GM21423 (cell line): ENCODE results near the gene ABR.
"Not testable (repeated sequence)": the region's sequence is repeated elsewhere in the genome, so short reads cannot be mapped to it uniquely, and the experiment has no call there.

Experiments
- ATAC-seq: cut with Tn5 transposase; IDR thresholded peaks from one replicate; pipeline ENCODE4 v1.9.1; 2021; ENCODE audit warnings: mild to moderate bottlenecking, moderate library complexity; ENCODE audit not compliant: unreplicated experiment

ABR gene

GRCh38 chr17:1202291-1202690 lies 22.5 kb upstream of the ABR start:
- ATAC-seq, result no peak

DNA sequence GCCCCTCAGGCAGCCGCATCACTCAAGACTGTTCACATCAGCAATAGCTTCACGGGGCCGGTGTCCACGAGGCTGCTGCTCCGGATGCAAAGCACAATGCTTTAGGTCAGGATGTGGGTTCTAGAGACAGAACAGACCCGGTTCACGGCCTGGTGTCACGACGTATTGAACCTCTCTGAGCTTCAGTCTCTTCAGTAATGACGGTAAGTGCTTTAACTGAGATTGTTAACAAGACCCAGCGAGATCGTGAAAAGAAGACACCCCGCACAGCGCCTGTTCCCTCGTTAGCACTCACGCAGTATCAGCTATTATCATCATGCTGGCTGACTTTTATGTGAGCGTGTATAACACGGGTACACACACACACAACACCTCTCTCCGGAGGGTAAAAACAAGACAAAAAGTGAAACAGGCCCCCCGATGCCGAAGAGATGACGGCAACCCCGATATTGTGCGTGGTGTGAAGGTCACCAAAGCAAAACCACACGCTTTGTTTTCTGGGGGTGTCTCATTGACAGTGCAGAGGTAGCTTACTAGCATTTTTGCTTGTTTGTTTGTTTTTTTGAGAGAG lies 21.4 kb upstream of the ABR start:
- no peak for ATAC-seq

- ATAC-seq, result not testable (repeated sequence)
Measured at GRCh38 chr17:1199271-1199743, 19.5 kb upstream of the ABR start.

DNA sequence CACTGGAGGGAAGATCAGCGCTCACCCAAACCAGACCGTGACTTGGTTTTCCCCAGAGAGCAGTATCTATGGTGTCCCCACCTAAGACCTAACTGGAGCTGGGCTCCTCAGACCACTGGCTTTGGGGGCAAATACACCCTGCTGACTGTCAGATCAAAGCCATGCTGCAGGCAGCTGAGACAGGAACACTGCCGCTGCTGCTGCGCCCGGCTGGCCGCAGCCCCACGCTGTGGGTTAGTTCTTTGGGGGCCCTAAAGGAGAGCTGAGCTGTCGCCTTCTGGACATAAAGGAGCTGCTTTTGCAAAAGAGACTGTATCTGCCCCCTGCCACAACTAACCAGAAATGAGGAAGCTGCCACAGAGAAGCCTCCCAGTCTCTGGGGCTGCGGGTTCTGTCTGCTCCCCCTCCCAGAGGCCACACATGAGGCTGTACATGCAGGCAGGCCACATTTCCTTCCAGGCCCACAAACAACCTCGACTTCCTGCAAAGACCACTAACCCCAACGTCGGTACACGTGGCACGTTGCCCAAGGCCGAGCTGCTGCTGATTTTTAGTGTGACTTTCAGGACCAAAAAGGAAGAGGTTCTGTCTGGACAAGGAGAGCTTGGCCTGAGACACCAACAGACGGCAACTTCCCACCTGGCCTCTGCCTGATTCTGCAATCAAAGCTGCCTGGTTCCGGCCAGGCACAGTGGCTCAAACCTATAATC lies 18.2 kb upstream of the ABR start:
- ATAC-seq, result peak; percentile 63

- ATAC-seq, result peak; percentile 10
Measured at GRCh38 chr17:1197379-1197778, 17.6 kb upstream of the ABR start.

DNA sequence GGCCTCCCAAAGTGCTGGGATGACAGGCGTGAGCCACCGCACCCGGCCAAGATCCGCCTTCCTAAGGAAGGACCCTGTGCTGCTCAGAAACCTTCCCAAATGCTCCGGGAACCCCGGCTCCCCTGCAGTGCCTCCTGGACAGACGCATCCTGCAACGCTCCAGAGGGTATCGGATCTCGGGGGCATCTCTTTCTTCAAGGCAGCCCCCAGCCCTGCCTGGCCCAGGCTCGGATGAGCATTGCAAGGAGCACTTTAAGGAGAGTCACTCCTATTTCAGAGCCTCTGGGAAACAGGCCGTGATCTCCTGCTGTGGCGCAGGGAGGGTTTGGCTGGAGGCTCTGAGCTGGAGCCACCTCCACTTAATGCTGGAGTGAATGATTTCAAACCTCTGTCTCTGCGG lies 17.2 kb upstream of the ABR start:
- ATAC-seq, result no peak

DNA sequence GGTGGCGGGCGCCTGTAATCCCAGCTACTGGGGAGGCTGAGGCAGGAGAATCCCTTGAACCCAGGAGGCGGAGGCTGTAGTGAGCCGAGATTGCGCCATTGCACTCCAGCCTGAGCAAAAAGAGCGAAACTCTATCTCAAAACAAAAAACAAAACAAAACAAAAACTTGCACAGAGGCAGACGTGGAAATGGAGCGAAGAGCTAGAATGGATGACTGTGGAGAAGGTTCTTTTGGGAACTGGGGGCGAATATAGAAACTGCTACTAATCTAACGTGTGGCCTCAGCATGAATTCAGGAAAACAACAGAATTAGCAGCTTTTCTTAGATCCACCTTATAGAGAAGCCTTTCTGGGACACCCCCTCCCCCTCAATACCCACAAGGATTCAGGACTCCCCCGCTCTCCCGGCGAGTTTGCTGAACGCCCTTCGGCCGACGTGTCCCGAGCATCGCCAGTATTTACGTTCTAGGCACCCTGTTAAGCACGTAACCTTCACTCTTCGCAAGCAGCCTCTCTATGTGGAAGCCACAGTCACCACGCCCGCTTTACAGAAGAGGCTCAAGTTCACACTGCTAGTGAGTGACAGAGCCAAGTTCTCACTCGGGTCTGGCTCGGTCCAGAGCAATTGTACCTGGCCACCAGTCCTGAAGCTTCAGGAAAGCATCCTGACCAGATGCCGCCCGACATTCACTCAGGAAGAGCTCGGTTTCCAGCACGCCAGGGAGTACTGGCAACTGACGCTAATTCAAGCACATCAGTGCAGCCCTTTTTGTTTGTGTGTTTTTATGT lies 13.3 kb upstream of the ABR start:
- ATAC-seq, result no peak

DNA sequence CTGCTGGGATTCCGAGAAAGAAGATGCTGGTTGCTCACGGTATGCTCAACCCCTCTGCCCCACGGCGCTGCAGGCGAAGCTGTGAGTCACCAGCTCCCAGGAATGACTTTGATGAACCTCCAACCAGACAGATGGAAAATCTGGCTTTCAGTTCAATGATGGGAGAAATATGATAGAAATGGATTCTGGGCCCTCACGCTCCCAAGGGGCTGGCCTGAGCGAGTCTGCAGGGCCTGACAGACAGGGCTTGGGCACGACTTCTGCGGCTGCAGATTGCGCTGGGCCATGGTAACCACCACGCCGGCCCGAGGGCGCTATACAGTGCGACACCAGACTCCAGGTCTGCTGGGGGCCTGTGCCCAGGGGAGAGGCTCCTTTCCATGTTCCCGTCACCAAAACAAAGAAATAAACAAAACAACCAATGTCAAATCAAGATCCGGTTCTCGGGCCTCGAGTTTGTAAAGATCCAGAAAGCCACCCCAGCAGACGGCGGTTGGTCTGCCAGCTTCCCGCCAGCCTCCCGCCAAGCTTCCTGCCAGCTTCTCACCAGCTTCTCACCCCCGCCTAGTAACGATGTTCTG lies 11.1 kb upstream of the ABR start:
- no peak for ATAC-seq

GRCh38 chr17:1188812-1189504 lies 9.2 kb upstream of the ABR start:
- no peak for ATAC-seq

DNA sequence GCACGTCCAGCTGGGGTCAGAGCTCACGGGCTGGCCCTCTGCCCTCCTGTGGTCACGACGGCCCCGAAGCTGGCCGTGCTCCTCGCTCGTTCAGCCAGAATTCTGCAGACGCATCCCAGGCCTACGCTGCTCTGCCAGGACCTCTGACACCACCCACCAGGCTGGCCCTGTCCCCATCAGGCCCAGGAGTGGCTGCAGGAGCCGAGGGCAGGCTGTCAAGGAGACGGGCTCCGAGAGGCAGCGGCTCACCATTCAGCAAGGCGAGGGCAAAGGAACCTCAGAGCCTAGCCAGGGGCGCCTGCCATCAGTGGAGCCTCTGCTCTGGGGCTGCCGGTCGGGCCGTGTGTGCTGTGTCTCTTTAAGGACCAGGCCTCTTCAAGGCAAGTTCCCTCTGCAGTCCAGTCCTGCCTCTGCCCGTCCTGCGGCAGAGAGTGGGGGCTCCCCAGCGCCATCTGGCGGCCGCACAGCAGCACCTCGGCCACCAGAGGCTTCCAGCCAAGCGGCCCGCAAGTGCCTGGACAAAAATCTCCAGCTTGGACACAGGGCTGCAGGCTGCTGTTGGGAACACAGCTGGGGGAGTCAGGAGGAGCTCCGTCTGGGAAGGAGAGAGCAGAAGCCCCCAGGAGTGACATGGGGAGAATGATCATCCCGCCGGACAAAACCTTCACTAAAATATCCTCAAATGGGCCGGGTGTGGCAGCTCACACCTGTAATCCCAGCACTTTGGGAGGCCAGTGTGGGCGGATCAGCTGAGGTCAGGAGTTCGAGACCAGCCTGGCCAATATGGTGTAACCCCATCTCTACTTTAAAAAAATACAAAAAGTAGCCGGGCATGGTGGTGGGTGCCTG lies 7.4 kb upstream of the ABR start:
- no peak for ATAC-seq

- ATAC-seq, result no peak
Measured at GRCh38 chr17:1186214-1186820, 6.5 kb upstream of the ABR start.

GRCh38 chr17:1183171-1183873 lies 3.5 kb upstream of the ABR start:
- ATAC-seq, result no peak

- ATAC-seq, result no peak
Measured at GRCh38 chr17:1182811-1183170, 3.0 kb upstream of the ABR start.

DNA sequence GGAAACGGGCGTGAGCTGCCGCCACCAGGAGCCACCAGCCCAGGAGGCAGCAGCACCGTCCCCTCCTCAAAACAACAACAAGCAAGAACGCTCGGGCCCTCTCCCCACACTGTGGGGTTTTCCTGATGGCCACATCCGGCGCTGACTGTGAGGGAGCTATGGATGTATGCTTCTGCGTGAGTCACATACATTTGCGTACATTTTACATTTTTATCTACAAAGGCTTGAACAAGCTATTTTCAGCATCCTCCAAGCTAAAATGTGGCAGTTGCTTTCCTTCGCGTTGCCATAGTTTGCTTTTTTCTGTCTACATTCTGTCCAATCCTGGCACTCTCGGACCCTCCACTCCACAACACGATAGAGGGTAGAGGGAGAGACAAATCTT lies 2.0 kb upstream of the ABR start:
- no peak for ATAC-seq

DNA sequence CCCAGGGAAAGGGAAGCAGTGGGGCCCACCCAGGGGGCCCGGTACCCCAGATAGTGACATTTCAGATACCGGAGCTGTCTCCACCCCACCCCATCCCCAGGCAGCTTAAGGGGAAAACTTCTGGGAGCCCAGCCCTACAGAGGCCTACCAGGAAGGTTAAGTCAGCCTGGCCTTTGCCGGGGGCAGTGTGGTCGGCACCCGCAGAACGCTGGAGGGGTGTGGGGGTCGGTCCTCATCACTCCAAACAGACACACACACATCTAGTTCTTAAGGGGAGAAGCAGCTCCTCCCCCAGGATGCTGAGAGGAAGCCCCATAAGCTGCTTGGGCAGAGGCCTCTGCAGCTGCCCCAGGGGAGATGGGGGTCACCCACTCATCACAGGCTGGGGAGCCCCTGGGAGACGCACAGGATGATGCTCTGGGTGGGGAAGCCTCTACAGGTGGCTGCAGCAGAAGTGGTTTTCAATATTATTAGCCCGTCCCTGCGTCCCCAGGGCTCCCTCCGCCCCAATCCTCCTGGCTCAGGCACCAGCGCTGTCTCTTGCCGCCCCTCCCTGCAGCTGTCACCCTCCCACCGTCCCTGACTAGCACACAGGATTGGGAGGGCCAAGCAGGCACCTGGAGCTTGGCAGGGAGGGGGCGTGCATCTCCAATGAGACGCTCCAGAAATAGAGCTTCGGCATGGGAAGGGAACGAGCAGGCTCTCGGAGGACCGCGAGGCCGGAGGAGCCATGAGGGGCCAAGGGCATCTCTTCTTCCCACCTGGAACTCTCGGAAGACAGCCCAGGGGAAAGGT lies 1.4 kb upstream of the ABR start:
- peak; percentile 41 for ATAC-seq

GRCh38 chr17:1179112-1179817 lies 516 bp downstream of the ABR start:
- no peak for ATAC-seq

GRCh38 chr17:1177016-1177700 lies 2.6 kb downstream of the ABR start:
- ATAC-seq, result no peak
